Astrocyte (in vitro differentiated cells and primary cell): ENCODE measurements around the gene EYS.

ENCODE experiments used
- CTCF ChIP-seq: IDR thresholded peaks from 2 replicates; pipeline ENCODE4 v1.5.1; 2011; ENCODE audit warnings: low read depth, mild to moderate bottlenecking, inconsistent platforms, low read length, moderate library complexity; ENCODE audit not compliant: insufficient read depth
- EZH2 ChIP-seq: IDR thresholded peaks from 2 replicates; pipeline ENCODE4 v1.6.1; 2012; ENCODE audit warnings: mild to moderate bottlenecking, low read length, inconsistent platforms; ENCODE audit not compliant: insufficient read depth

- TF ChIP-seq CTCF (no peak), EZH2 (no peak)
Observed at GRCh38 chr6:64347411-64347810, 1359.6 kb downstream of the EYS start.
